Measurements from ENCODE around the gene HEBP2. TPM values are rescaled to one million over a fixed set of nuclear protein-coding genes. Genes with fewer than 3 reads are reported as not detected.

The HEBP2 gene
- polyA plus RNA-seq, 2 of the 4 experiments (the other 2 are of a cell fraction): 18.0 to 22.1 TPM

GRCh38 chr6:138404666-138405337 is 779 bp downstream of the HEBP2 start:
- Histone ChIP-seq H3K4me2 (peak overlapping the region; percentile 71), H3K4me1 (peaks cover 7% of the 10 kb centered on the region; the same call in 2 of the 3 replicates), H3K9me3 (no peaks in the 10 kb centered on the region), H3K4me3 (peak overlapping the region; percentile 70), H3K27ac (peak overlapping the region; percentile 97)
- FAIRE-seq: no peak
- DNase-seq (ENCODE audit: low read depth in 1 of 2, low spot score in 1 of 2): peak in 1 of 2 experiments; percentile 25
- CTCF ChIA-PET: interaction anchor here (0.8 to 3.3 kb wide), 15 partner anchors 10 to 289 kb away, joined by 3 to 19 read pairs (median 4); no protein-coding TSS in a partner anchor
- POLR2A ChIA-PET: interaction anchor here (0.6 kb wide), 1 partner anchor 295 kb away, joined by 3 read pairs; no protein-coding TSS in a partner anchor
- 0 out of 2 replicates have a peak, but pooled peaks have one; percentile 8 for TF ChIP-seq PHF8 (IDR thresholded peaks at IDR 0.05; ENCODE audit: borderline replicate concordance, low read depth)
- no peak for TF ChIP-seq EP300 (IDR thresholded peaks at IDR 0.05)
- no peak for TF ChIP-seq RFX5 (IDR thresholded peaks at IDR 0.05)
- 20% methylated on average over 25 of the region's 35 CpGs for WGBS (ENCODE audit: missing lambda C conversion rate)
- ATAC-seq: peak; percentile 6 to 9; a peak in 3 of 6 replicates

- POLR2A ChIA-PET: no interaction called here
- ATAC-seq: no peak
- Histone ChIP-seq H3K9me3 (no peaks in the 10 kb centered on the region), H3K4me1 (peaks cover 18% of the 10 kb centered on the region), H3K4me2 (no peak overlapping the region; the same call in 2 of the 3 replicates), H3K4me3 (no peak overlapping the region), H3K27ac (no peak overlapping the region)
- TF ChIP-seq JUN (IDR thresholded peaks at IDR 0.05) (no peak), HOXB13 (CRISPR knock-in tag; IDR thresholded peaks at IDR 0.05; ENCODE audit: low read depth) (no peak), CBX2 (IDR thresholded peaks at IDR 0.05; ENCODE audit: borderline replicate concordance, low read depth) (no peak), KDM1A (IDR thresholded peaks at IDR 0.05; ENCODE audit: low read depth) (no peak), FOSB (CRISPR knock-in tag; IDR thresholded peaks at IDR 0.05) (no peak), GATA3 (IDR thresholded peaks at IDR 0.05; ENCODE audit: borderline replicate concordance) (no peak), ZFP36 (IDR thresholded peaks at IDR 0.05; ENCODE audit: borderline replicate concordance, partially characterized antibody) (no peak), NPAS2 (CRISPR knock-in tag; IDR thresholded peaks at IDR 0.05; ENCODE audit: borderline replicate concordance) (no peak), E2F6 (IDR thresholded peaks at IDR 0.05; ENCODE audit: borderline replicate concordance, low read depth) (no peak), BHLHE40 (IDR thresholded peaks at IDR 0.05; ENCODE audit: low read depth, low read length) (no peak), HES2 (IDR thresholded peaks at IDR 0.05) (no peak), CHD2 (IDR thresholded peaks at IDR 0.05; ENCODE audit: low read length, partially characterized antibody) (no peak), HOXB5 (CRISPR knock-in tag; IDR thresholded peaks at IDR 0.05) (no peak), EHMT2 (IDR thresholded peaks at IDR 0.05; ENCODE audit: low read depth) (no peak), SMC3 (IDR thresholded peaks at IDR 0.05) (no peak), POLR2AphosphoS2 (conservative IDR thresholded peaks at IDR 0.05; ENCODE audit: low read length) (no peak), TP53 (CRISPR knock-in tag; IDR thresholded peaks at IDR 0.05) (no peak), HMGXB4 (CRISPR knock-in tag; IDR thresholded peaks at IDR 0.05; ENCODE audit: borderline replicate concordance) (no peak), RFX5 (IDR thresholded peaks at IDR 0.05) (no peak)
- CTCF ChIA-PET: interaction anchor here (0.6 to 3.3 kb wide), 4 partner anchors 8 to 290 kb away, joined by 3 to 19 read pairs (median 4); no protein-coding TSS in a partner anchor
- FAIRE-seq: no peak
- DNase-seq (ENCODE audit: low read depth in 1 of 2, low spot score in 1 of 2): no peak
- 88% methylated on average over 5 of the region's 5 CpGs for WGBS (ENCODE audit: missing lambda C conversion rate)
These were observed 1.9 kb downstream of the HEBP2 start for GRCh38 chr6:138405816-138406413.
